ENCODE measurements around the gene ANKMY1.

The ANKMY1 gene

GRCh38 chr2:240584486-240585031 is 26.8 kb upstream of the ANKMY1 start:
- peaks cover 14% of the 10 kb centered on the region for H3K4me1 ChIP-seq (ENCODE audit: control insufficient read depth, insufficient read depth, low read length)
- H3K4me3 ChIP-seq (ENCODE audit: low read depth, low read length), result no peak overlapping the region
- H3K27me3 ChIP-seq (ENCODE audit: control insufficient read depth, insufficient read depth, low read length), result no peaks in the 10 kb centered on the region
- H3K36me3 ChIP-seq (ENCODE audit: control insufficient read depth, insufficient read depth, low read length), result no peaks in the 10 kb centered on the region
- no peaks in the 10 kb centered on the region for H3K9me3 ChIP-seq (ENCODE audit: control insufficient read depth, insufficient read depth, low read length)
- H3K9ac ChIP-seq (ENCODE audit: low read depth, low read length), result no peak overlapping the region

GRCh38 chr2:240583774-240584173 is 26.0 kb upstream of the ANKMY1 start:
- H3K36me3 ChIP-seq (ENCODE audit: control insufficient read depth, insufficient read depth, low read length), result no peaks in the 10 kb centered on the region
- no peak overlapping the region for H3K9ac ChIP-seq (ENCODE audit: low read depth, low read length)
- no peak overlapping the region for H3K4me3 ChIP-seq (ENCODE audit: low read depth, low read length)
- H3K27me3 ChIP-seq (ENCODE audit: control insufficient read depth, insufficient read depth, low read length), result no peaks in the 10 kb centered on the region
- H3K9me3 ChIP-seq (ENCODE audit: control insufficient read depth, insufficient read depth, low read length), result no peaks in the 10 kb centered on the region
- H3K4me1 ChIP-seq (ENCODE audit: control insufficient read depth, insufficient read depth, low read length), result peaks cover 14% of the 10 kb centered on the region

DNA sequence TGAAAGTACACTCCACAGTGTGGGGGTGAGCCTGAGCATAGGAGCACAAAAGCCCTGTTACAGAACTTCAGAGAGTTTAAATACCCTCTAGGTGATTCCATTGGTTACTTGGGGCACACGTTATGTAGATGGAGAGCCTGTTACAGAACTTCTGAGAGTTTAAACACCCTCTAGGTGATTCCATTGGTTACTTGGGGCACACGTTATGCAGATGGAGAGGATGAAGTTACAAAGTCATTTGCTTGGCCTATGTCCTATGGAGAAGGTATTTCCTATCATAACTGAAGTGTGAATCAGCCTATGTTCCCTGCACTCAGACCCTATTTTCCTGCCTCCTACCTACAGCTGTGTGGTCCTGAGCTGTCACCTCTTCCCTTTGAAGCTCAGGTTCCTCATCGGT is 25.0 kb upstream of the ANKMY1 start:
- no peak overlapping the region for H3K4me3 ChIP-seq (ENCODE audit: low read depth, low read length)
- H3K9ac ChIP-seq (ENCODE audit: low read depth, low read length), result no peak overlapping the region
- no peaks in the 10 kb centered on the region for H3K36me3 ChIP-seq (ENCODE audit: control insufficient read depth, insufficient read depth, low read length)
- H3K4me1 ChIP-seq (ENCODE audit: control insufficient read depth, insufficient read depth, low read length), result peaks cover 14% of the 10 kb centered on the region
- H3K9me3 ChIP-seq (ENCODE audit: control insufficient read depth, insufficient read depth, low read length), result no peaks in the 10 kb centered on the region
- no peaks in the 10 kb centered on the region for H3K27me3 ChIP-seq (ENCODE audit: control insufficient read depth, insufficient read depth, low read length)

DNA sequence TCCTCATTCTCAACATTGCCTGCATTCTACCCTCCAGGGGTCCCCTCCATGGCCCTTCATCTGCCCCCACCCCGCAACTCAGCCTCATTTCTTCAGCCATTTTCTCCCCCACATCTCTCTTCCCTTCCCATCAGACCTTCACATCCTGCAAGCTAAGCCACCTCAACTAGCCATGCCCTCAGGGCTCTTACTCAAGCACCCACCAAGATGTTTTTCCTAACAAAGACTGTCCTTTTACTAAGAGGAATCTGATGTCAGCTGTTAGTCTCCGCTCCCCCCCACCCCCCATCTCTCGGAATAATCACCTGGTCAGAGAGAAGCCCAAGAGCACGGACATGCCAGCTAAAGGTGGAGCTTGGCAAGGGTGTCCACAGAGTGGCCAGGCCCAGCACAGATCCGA is 24.0 kb upstream of the ANKMY1 start:
- H3K9ac ChIP-seq (ENCODE audit: low read depth, low read length), result no peak overlapping the region

GRCh38 chr2:240579771-240580614 is 22.2 kb upstream of the ANKMY1 start:
- H3K27me3 ChIP-seq (ENCODE audit: control insufficient read depth, insufficient read depth, low read length), result no peaks in the 10 kb centered on the region
- H3K9ac ChIP-seq (ENCODE audit: low read depth, low read length), result no peak overlapping the region
- no peaks in the 10 kb centered on the region for H3K36me3 ChIP-seq (ENCODE audit: control insufficient read depth, insufficient read depth, low read length)
- no peaks in the 10 kb centered on the region for H3K9me3 ChIP-seq (ENCODE audit: control insufficient read depth, insufficient read depth, low read length)
- no peak overlapping the region for H3K4me3 ChIP-seq (ENCODE audit: low read depth, low read length)
- H3K4me1 ChIP-seq (ENCODE audit: control insufficient read depth, insufficient read depth, low read length), result peaks cover 9% of the 10 kb centered on the region

More for the DNA sequence above, 24.0 kb upstream of the ANKMY1 start:
- H3K4me1 ChIP-seq (ENCODE audit: control insufficient read depth, insufficient read depth, low read length), result peaks cover 14% of the 10 kb centered on the region
- no peaks in the 10 kb centered on the region for H3K9me3 ChIP-seq (ENCODE audit: control insufficient read depth, insufficient read depth, low read length)
- no peaks in the 10 kb centered on the region for H3K36me3 ChIP-seq (ENCODE audit: control insufficient read depth, insufficient read depth, low read length)
- H3K27me3 ChIP-seq (ENCODE audit: control insufficient read depth, insufficient read depth, low read length), result no peaks in the 10 kb centered on the region
- no peak overlapping the region for H3K4me3 ChIP-seq (ENCODE audit: low read depth, low read length)

- H3K27me3 ChIP-seq (ENCODE audit: control insufficient read depth, insufficient read depth, low read length), result no peaks in the 10 kb centered on the region
- no peak overlapping the region for H3K9ac ChIP-seq (ENCODE audit: low read depth, low read length)
- H3K9me3 ChIP-seq (ENCODE audit: control insufficient read depth, insufficient read depth, low read length), result no peaks in the 10 kb centered on the region
- peaks cover 3% of the 10 kb centered on the region for H3K4me1 ChIP-seq (ENCODE audit: control insufficient read depth, insufficient read depth, low read length)
- H3K4me3 ChIP-seq (ENCODE audit: low read depth, low read length), result no peak overlapping the region
- no peaks in the 10 kb centered on the region for H3K36me3 ChIP-seq (ENCODE audit: control insufficient read depth, insufficient read depth, low read length)
Observed at GRCh38 chr2:240579071-240579762, 21.4 kb upstream of the ANKMY1 start.

DNA sequence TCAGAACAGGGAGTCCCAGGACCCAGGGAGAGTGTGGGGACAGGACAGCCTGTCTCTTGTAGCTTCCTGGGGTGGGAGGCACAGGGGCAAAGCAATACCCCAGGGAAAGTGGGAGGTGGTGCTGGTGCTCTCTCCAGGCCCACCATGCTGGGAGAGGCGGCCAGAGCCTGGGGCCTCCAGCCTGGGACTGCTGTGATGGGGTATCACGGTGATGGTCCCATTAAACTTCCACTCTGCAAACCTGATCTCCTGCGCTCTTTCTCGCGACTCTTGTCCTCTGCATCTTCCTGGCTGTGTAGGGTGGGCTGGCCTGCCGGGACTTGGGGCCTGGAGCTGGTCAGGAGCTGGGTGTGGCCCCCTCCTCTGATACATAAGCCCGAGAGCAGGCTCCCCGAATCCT is 20.7 kb upstream of the ANKMY1 start:
- no peak overlapping the region for H3K9ac ChIP-seq (ENCODE audit: low read depth, low read length)
- H3K4me1 ChIP-seq (ENCODE audit: control insufficient read depth, insufficient read depth, low read length), result peaks cover 3% of the 10 kb centered on the region
- H3K9me3 ChIP-seq (ENCODE audit: control insufficient read depth, insufficient read depth, low read length), result no peaks in the 10 kb centered on the region
- no peaks in the 10 kb centered on the region for H3K27me3 ChIP-seq (ENCODE audit: control insufficient read depth, insufficient read depth, low read length)
- H3K4me3 ChIP-seq (ENCODE audit: low read depth, low read length), result no peak overlapping the region
- H3K36me3 ChIP-seq (ENCODE audit: control insufficient read depth, insufficient read depth, low read length), result no peaks in the 10 kb centered on the region

DNA sequence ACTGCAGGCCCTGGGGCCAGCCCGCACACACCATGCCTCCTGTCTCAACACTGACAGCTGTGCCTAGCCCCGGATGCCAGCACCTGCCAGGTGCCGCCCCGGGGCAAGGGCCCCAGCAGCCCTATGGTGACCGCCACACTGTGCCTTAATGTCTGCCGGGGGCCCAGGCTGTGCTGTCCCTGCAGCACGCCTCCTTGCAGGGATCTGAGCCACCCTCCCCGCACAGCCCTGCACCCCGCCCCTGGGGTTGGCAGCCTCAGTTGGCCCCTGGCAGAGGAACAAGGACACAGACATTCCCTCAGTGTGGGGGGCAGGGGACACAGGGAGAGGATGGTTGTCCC is 20.3 kb upstream of the ANKMY1 start:
- Histone ChIP-seq H3K27me3 (ENCODE audit: control insufficient read depth, insufficient read depth, low read length) (no peaks in the 10 kb centered on the region), H3K9me3 (ENCODE audit: control insufficient read depth, insufficient read depth, low read length) (no peaks in the 10 kb centered on the region), H3K4me3 (ENCODE audit: low read depth, low read length) (no peak overlapping the region), H3K36me3 (ENCODE audit: control insufficient read depth, insufficient read depth, low read length) (no peaks in the 10 kb centered on the region), H3K9ac (ENCODE audit: low read depth, low read length) (no peak overlapping the region), H3K4me1 (ENCODE audit: control insufficient read depth, insufficient read depth, low read length) (peaks cover 3% of the 10 kb centered on the region)

GRCh38 chr2:240577281-240578109 is 19.7 kb upstream of the ANKMY1 start:
- H3K27me3 ChIP-seq (ENCODE audit: control insufficient read depth, insufficient read depth, low read length), result no peaks in the 10 kb centered on the region
- no peak overlapping the region for H3K4me3 ChIP-seq (ENCODE audit: low read depth, low read length)
- no peak overlapping the region for H3K9ac ChIP-seq (ENCODE audit: low read depth, low read length)
- no peaks in the 10 kb centered on the region for H3K9me3 ChIP-seq (ENCODE audit: control insufficient read depth, insufficient read depth, low read length)
- peaks cover 3% of the 10 kb centered on the region for H3K4me1 ChIP-seq (ENCODE audit: control insufficient read depth, insufficient read depth, low read length)
- H3K36me3 ChIP-seq (ENCODE audit: control insufficient read depth, insufficient read depth, low read length), result no peaks in the 10 kb centered on the region

DNA sequence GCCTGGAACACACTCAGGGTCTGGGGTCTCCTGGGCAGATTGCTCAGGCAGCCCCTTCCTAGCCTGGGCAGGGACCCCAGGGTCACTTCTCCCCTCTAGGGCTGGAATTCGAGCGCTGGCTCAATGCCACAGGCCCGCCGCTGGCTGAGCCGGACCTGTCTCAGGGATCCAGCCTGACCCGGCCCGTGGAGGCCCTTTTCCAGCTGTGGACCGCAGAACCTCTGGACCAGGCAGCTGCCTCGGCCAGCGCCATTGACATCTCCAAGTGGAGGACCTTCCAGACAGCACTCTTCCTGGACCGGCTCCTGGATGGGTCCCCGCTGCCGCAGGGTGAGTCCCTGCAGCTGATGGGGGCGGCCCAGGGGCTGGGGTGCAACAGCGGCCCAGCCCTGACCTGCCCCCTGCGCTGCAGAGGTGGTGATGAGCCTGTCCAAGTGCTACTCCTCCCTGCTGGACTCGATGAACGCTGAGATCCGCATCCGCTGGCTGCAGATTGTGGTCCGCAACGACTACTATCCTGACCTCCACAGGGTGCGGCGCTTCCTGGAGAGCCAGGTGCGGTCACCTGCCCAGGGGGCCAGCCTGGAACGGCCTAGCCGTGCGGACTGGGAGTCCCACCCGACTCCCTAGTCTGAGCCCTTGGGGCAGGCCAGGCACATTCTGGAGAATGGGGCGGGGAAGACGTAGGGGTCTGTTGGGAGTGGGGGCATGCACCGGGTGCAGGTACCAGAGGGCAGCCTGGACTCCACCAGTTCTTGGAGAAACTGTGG is 18.8 kb upstream of the ANKMY1 start:
- no peaks in the 10 kb centered on the region for H3K27me3 ChIP-seq (ENCODE audit: control insufficient read depth, insufficient read depth, low read length)
- no peak overlapping the region for H3K4me3 ChIP-seq (ENCODE audit: low read depth, low read length)
- H3K9ac ChIP-seq (ENCODE audit: low read depth, low read length), result no peak overlapping the region
- H3K4me1 ChIP-seq (ENCODE audit: control insufficient read depth, insufficient read depth, low read length), result no peaks in the 10 kb centered on the region
- H3K36me3 ChIP-seq (ENCODE audit: control insufficient read depth, insufficient read depth, low read length), result no peaks in the 10 kb centered on the region
- no peaks in the 10 kb centered on the region for H3K9me3 ChIP-seq (ENCODE audit: control insufficient read depth, insufficient read depth, low read length)

DNA sequence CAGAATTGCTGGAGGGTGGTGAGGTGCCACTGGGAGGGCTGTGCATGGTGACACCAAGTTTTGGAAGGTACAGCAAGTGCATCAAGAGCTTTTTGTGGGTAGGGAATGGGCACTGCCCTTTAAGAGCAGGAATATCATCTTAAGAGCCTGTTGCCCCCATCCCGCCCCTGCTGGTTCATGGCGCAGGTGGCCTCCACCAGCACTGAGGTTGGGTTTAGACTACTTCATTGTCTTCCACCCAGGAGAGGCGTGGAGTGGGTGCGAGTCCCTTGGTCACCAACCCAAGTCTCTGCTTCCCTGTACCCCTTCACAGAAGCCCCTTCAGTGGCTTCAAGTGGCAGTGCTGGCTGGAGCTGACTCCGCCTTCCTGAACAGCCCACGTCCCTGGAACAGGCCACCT is 18.2 kb upstream of the ANKMY1 start:
- Histone ChIP-seq H3K4me1 (ENCODE audit: control insufficient read depth, insufficient read depth, low read length) (no peaks in the 10 kb centered on the region), H3K27me3 (ENCODE audit: control insufficient read depth, insufficient read depth, low read length) (no peaks in the 10 kb centered on the region), H3K36me3 (ENCODE audit: control insufficient read depth, insufficient read depth, low read length) (no peaks in the 10 kb centered on the region), H3K4me3 (ENCODE audit: low read depth, low read length) (no peak overlapping the region), H3K9ac (ENCODE audit: low read depth, low read length) (no peak overlapping the region), H3K9me3 (ENCODE audit: control insufficient read depth, insufficient read depth, low read length) (no peaks in the 10 kb centered on the region)
